ENCODE results near the gene KRTAP3-3.

The KRTAP3-3 gene

DNA sequence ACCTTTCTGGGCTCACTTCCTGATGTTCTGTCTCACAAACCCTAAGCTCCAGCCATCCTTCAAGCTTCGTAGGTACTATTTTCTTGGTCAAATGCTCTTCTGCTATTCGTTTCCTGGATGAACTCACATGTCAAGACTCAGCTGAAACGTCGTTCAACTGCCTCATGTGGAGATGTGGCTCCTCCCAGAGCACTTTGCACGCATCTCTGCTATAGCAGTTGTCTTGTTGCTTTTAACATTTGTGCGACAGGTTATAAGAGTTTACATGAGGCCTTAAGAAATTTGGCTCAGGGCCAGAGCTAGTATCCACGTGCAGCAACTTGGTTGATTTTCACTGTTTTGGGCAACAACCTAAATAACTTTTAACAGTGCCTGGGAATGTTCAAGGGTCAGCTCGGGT lies 7.0 kb downstream of the KRTAP3-3 start:
- H3K27me3 ChIP-seq (ENCODE audit: low read length) = no peaks in the 10 kb centered on the region
- no peak overlapping the region for H2AFZ ChIP-seq (ENCODE audit: low read depth, low read length, severe bottlenecking)
- no peaks in the 10 kb centered on the region for H4K20me1 ChIP-seq (ENCODE audit: low read depth, low read length)
- no peak overlapping the region for H3K4me2 ChIP-seq (ENCODE audit: low read depth, low read length, poor library complexity, severe bottlenecking)
- no peaks in the 10 kb centered on the region for H3K9me2 ChIP-seq (replicated peaks; ENCODE audit: insufficient read depth, low read length)
- no peak overlapping the region for H3K27ac ChIP-seq (ENCODE audit: low read depth, low read length)
- H3K4me3 ChIP-seq (ENCODE audit: insufficient read depth, low read length, poor library complexity, severe bottlenecking) = no peak overlapping the region
- no peaks in the 10 kb centered on the region for H3F3A ChIP-seq (ENCODE audit: insufficient read depth)
- TF ChIP-seq, protein P1, sequence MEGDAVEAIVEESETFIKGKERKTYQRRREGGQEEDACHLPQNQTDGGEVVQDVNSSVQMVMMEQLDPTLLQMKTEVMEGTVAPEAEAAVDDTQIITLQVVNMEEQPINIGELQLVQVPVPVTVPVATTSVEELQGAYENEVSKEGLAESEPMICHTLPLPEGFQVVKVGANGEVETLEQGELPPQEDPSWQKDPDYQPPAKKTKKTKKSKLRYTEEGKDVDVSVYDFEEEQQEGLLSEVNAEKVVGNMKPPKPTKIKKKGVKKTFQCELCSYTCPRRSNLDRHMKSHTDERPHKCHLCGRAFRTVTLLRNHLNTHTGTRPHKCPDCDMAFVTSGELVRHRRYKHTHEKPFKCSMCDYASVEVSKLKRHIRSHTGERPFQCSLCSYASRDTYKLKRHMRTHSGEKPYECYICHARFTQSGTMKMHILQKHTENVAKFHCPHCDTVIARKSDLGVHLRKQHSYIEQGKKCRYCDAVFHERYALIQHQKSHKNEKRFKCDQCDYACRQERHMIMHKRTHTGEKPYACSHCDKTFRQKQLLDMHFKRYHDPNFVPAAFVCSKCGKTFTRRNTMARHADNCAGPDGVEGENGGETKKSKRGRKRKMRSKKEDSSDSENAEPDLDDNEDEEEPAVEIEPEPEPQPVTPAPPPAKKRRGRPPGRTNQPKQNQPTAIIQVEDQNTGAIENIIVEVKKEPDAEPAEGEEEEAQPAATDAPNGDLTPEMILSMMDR (IDR thresholded peaks at IDR 0.05; ENCODE audit: insufficient read depth, low read length, poor library complexity, severe bottlenecking) = no peak
- no peak for TF ChIP-seq EZH2phosphoT487 (conservative IDR thresholded peaks at IDR 0.05; ENCODE audit: low read length)
- no peak overlapping the region for H3K9ac ChIP-seq (ENCODE audit: low read length)
- H3K36me3 ChIP-seq (ENCODE audit: low read length) = no peaks in the 10 kb centered on the region
- H3K79me2 ChIP-seq (ENCODE audit: insufficient read depth, low read length) = no peaks in the 10 kb centered on the region
- no peaks in the 10 kb centered on the region for H3K9me3 ChIP-seq (ENCODE audit: insufficient read depth, low read length)

DNA sequence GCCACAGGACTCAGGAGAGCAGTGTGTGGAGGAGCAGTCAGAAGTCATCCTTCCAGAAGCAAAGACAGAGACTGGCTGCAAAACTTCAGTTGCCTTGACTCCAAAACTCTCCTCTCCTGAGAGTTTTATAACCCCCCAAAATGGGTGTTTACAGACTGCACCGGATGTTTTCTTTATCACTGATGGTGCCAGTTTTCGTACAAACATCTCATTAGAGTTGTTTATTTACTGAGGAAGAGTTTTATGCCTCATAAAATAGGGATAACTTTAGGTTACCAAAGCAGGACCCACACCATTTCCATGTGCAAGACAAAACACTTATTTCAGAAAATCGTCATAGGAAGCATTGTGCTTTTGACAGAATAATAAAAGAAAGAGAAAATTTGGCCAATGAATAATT lies 9.7 kb downstream of the KRTAP3-3 start, which contains the start of gene KRT40:
Gene KRT40, minus strand, starts transcription at position 101 of the 400 bp plus-strand sequence. Its CDS starts 53 bp downstream, at position 48.
- H3K4me3 ChIP-seq (ENCODE audit: insufficient read depth, low read length, poor library complexity, severe bottlenecking) = no peak within 1 kb of the TSS
- no peak within 1 kb of the TSS for H3K9ac ChIP-seq (ENCODE audit: low read length)
- H3K27me3 ChIP-seq (ENCODE audit: low read length) = no peaks in the 10 kb centered on the region
- H4K20me1 ChIP-seq (ENCODE audit: low read depth, low read length) = no peaks in the 10 kb centered on the region
- H3K27ac ChIP-seq (ENCODE audit: low read depth, low read length) = no peak within 1 kb of the TSS
- TF ChIP-seq, protein P1 (IDR thresholded peaks at IDR 0.05; ENCODE audit: insufficient read depth, low read length, poor library complexity, severe bottlenecking) = no peak
- no peak for TF ChIP-seq EZH2phosphoT487 (conservative IDR thresholded peaks at IDR 0.05; ENCODE audit: low read length)
- H3K79me2 ChIP-seq (ENCODE audit: insufficient read depth, low read length) = no peaks in the 10 kb centered on the region
- no peak within 1 kb of the TSS for H3K4me2 ChIP-seq (ENCODE audit: low read depth, low read length, poor library complexity, severe bottlenecking)
- H3K9me2 ChIP-seq (replicated peaks; ENCODE audit: insufficient read depth, low read length) = no peaks in the 10 kb centered on the region
- H3K36me3 ChIP-seq (ENCODE audit: low read length) = no peaks in the 10 kb centered on the region
- no peaks in the 10 kb centered on the region for H3F3A ChIP-seq (ENCODE audit: insufficient read depth)
- H3K9me3 ChIP-seq (ENCODE audit: insufficient read depth, low read length) = no peaks in the 10 kb centered on the region
- no peak within 1 kb of the TSS for H2AFZ ChIP-seq (ENCODE audit: low read depth, low read length, severe bottlenecking)

DNA sequence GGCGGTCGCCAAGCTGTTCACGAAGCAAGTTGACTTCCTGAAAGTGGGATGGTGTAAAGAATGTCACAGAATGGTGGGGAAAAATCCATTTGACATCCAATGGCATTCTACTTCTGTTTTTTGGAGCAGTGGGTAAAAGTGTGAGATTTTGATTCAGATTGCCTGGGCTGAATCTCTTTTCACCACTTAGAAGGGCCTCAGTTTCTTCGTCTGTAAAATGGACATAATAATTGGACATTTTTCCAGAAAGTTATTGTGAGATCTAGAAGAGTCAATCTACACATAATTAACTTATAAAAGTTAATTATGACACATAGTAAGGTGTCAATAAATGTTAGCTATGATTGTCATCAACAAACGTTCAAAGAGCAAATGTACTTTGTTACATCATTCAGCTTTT lies 12.8 kb downstream of the KRTAP3-3 start:
- Histone ChIP-seq H3K9me3 (ENCODE audit: insufficient read depth, low read length) (no peaks in the 10 kb centered on the region), H3K27ac (ENCODE audit: low read depth, low read length) (no peak overlapping the region), H3K4me3 (ENCODE audit: insufficient read depth, low read length, poor library complexity, severe bottlenecking) (no peak overlapping the region), H3K27me3 (ENCODE audit: low read length) (no peaks in the 10 kb centered on the region), H3K79me2 (ENCODE audit: insufficient read depth, low read length) (no peaks in the 10 kb centered on the region), H3F3A (ENCODE audit: insufficient read depth) (no peaks in the 10 kb centered on the region), H2AFZ (ENCODE audit: low read depth, low read length, severe bottlenecking) (no peak overlapping the region), H3K9me2 (replicated peaks; ENCODE audit: insufficient read depth, low read length) (no peaks in the 10 kb centered on the region), H3K9ac (ENCODE audit: low read length) (no peak overlapping the region), H3K36me3 (ENCODE audit: low read length) (no peaks in the 10 kb centered on the region), H3K4me2 (ENCODE audit: low read depth, low read length, poor library complexity, severe bottlenecking) (no peak overlapping the region), H4K20me1 (ENCODE audit: low read depth, low read length) (no peaks in the 10 kb centered on the region)
- TF ChIP-seq, protein P1 (IDR thresholded peaks at IDR 0.05; ENCODE audit: insufficient read depth, low read length, poor library complexity, severe bottlenecking) = no peak
- no peak for TF ChIP-seq EZH2phosphoT487 (conservative IDR thresholded peaks at IDR 0.05; ENCODE audit: low read length)

All from SU-DHL-6 (cell line).